ENCODE measurements around the gene SP1. TPM values are rescaled to one million over a fixed set of nuclear protein-coding genes. Genes with fewer than 3 reads are reported as not detected.

Gene SP1
- total RNA-seq, 2 donors from 2014 or later: 60.1 to 84.5 TPM

DNA sequence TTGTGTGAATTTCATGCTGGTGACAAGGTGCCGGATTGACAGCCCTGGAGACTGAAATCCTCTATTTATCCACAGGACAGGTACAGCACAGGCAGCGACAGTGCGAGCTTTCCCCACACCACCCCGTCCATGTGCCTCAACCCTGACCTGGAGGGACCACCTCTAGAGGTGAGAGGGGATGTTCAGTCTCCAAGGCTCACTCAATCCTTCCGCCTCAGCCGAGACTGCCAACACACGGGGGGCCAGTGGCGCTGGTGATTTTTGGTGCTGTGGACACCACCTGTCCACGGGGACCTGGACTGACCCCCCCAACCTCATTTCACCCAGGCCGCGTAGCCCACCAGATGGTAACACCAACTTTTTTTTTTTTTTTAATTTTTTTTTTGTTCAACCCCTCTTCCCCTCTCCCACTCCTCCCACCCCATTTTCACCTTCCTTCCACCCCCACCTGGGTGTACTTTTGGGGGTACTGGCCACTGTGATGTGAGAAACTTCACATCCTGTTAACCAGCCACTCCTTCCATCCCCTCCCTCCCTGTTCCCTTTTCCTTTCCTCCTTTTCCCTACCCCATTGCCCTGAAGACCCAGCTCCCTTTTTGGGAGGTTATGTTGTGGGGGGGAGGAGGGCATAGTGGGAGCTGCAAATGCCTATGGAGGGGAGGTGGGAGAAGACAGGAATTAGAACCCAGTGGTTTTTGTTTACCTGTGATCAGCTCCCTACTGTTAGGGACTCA is 84.9 kb downstream of the SP1 start:
- WGBS: 89% methylated on average over 11 of the region's 11 CpGs
- H3K27me3 ChIP-seq (replicated peaks; ENCODE audit: insufficient read depth): no peaks in the 10 kb centered on the region
- no peak overlapping the region for H3K27ac ChIP-seq
- no peaks in the 10 kb centered on the region for H3K9me3 ChIP-seq
- no peak overlapping the region for H3K4me3 ChIP-seq
- no peak for DNase-seq (ENCODE audit: low spot score)
- peaks cover 45 to 61% of the 10 kb centered on the region in 2 donors for H3K36me3 ChIP-seq
- peaks cover 3% of the 10 kb centered on the region for H3K4me1 ChIP-seq (replicated peaks)
- intact Hi-C loops (cut with DNase I): no loop called here
- TF ChIP-seq POLR2AphosphoS5 (IDR thresholded peaks at IDR 0.05) (no peak), POLR2A (IDR thresholded peaks at IDR 0.05) (no peak), CTCF (IDR thresholded peaks at IDR 0.05) (no peak)

- intact Hi-C loops (cut with DNase I): no loop called here
- peaks cover 39 to 56% of the 10 kb centered on the region in 2 donors for H3K36me3 ChIP-seq
- WGBS: 40% methylated on average over 2 of the region's 2 CpGs
Measured at GRCh38 chr12:53465679-53466078, 85.7 kb downstream of the SP1 start.

More at GRCh38 chr12:53465679-53466078, 85.7 kb downstream of the SP1 start:
- TF ChIP-seq POLR2AphosphoS5 (IDR thresholded peaks at IDR 0.05) (no peak), CTCF (IDR thresholded peaks at IDR 0.05) (no peak), POLR2A (IDR thresholded peaks at IDR 0.05) (no peak)
- no peak for DNase-seq (ENCODE audit: low spot score)
- H3K27me3 ChIP-seq (replicated peaks; ENCODE audit: insufficient read depth): no peaks in the 10 kb centered on the region
- no peaks in the 10 kb centered on the region for H3K9me3 ChIP-seq
- H3K4me1 ChIP-seq (replicated peaks): peaks cover 3% of the 10 kb centered on the region
- no peak overlapping the region for H3K27ac ChIP-seq
- no peak overlapping the region for H3K4me3 ChIP-seq

Other genes starting within 250 kb of the SP1 start
- gene ZNF740, start 199.5 kb upstream of the SP1 start, total RNA-seq: 10 to 100 TPM; 17.0 to 19.1 TPM
- gene CSAD, start 199.3 kb upstream of the SP1 start, total RNA-seq: 10 to 100 TPM; 30.8 to 92.5 TPM
- 1 to 10 TPM; 1.2 to 1.7 TPM for gene ITGB7, start 172.9 kb upstream of the SP1 start, total RNA-seq
- 10 to 100 TPM; 28.9 to 30.4 TPM for gene RARG, start 148.0 kb upstream of the SP1 start, total RNA-seq
- gene ESPL1, start 111.9 kb upstream of the SP1 start, total RNA-seq: 1 to 10 TPM in 1 of 2 donors, under 1 TPM in 1; 0.55 to 6.1 TPM
- gene PFDN5, start 84.6 kb upstream of the SP1 start, total RNA-seq: 100 to 1,000 TPM; 552 to 673 TPM
- 10 to 100 TPM; 48.1 to 75.4 TPM for gene MYG1, start 80.5 kb upstream of the SP1 start, total RNA-seq
- 10 to 100 TPM; 50.7 to 79.3 TPM for gene AAAS, start 58.6 kb upstream of the SP1 start, total RNA-seq
- not detected for gene SP7, start 43.8 kb upstream of the SP1 start, total RNA-seq
- 10 to 100 TPM in 1 of 2 donors, not detected in 1; 44.5 TPM for gene AMHR2, start 43.7 kb downstream of the SP1 start, total RNA-seq
- 100 to 1,000 TPM in 1 of 2 donors, 10 to 100 TPM in 1; 98.8 to 104 TPM for gene PRR13, start 61.6 kb downstream of the SP1 start, total RNA-seq
- 100 to 1,000 TPM; 322 to 534 TPM for gene PCBP2, start 71.9 kb downstream of the SP1 start, total RNA-seq
- 10 to 100 TPM in 1 of 2 donors, 1 to 10 TPM in 1; 4.3 to 30.9 TPM for gene MAP3K12, start 119.3 kb downstream of the SP1 start, total RNA-seq
- gene TARBP2, start 121.1 kb downstream of the SP1 start, total RNA-seq: 10 to 100 TPM; 23.4 to 45.7 TPM
- gene NPFF, start 127.3 kb downstream of the SP1 start, total RNA-seq: not detected
- gene ATF7, start 246.2 kb downstream of the SP1 start, total RNA-seq: 10 to 100 TPM; 37.9 to 46.7 TPM

Data from prostate gland (tissue), 2 donors.